Glutamatergic neuron (in vitro differentiated cells): ENCODE results near the gene NXPH4. TPM values are rescaled to one million over a fixed set of nuclear protein-coding genes. Genes with fewer than 3 reads are reported as not detected.

Experiments used
- DNase-seq: peaks from one replicate; pipeline ENCODE4 v3.0.0; 2022
- H3K27ac Mint-ChIP-seq: one replicate; pipeline ENCODE4 v1.8.0; 2020; ENCODE audit warnings: mild to moderate bottlenecking, mixed read lengths, inconsistent platforms; ENCODE audit not compliant: unreplicated experiment
- H3K27me3 Mint-ChIP-seq: one replicate; pipeline ENCODE4 v1.8.0; 2020; ENCODE audit warnings: mild to moderate bottlenecking, moderate library complexity, mixed read lengths, inconsistent platforms; ENCODE audit not compliant: unreplicated experiment
- H3K36me3 Mint-ChIP-seq: one replicate; pipeline ENCODE4 v1.8.0; 2020; ENCODE audit warnings: mild to moderate bottlenecking, mixed read lengths, inconsistent platforms; ENCODE audit not compliant: unreplicated experiment
- H3K4me1 Mint-ChIP-seq: one replicate; pipeline ENCODE4 v1.8.0; 2020; ENCODE audit warnings: mild to moderate bottlenecking, low read depth, mixed read lengths, inconsistent platforms; ENCODE audit not compliant: unreplicated experiment
- H3K4me3 Mint-ChIP-seq: one replicate; pipeline ENCODE4 v1.8.0; 2020; ENCODE audit warnings: mild to moderate bottlenecking, mixed read lengths, inconsistent platforms; ENCODE audit not compliant: unreplicated experiment
- H3K9me3 Mint-ChIP-seq: one replicate; pipeline ENCODE4 v1.8.0; 2020; ENCODE audit warnings: mild to moderate bottlenecking, moderate library complexity, mixed read lengths, inconsistent platforms; ENCODE audit not compliant: unreplicated experiment
- total RNA-seq: library from RNA; stranded (reverse); fragmentation: NEBNext Ultra II Directional; extraction: Animal tissue kit (Norgen Biotek cat#: 25700); gene quantifications from one replicate; pipeline ENCODE4 v1.2.1, GENCODE V29; 2021; ENCODE audit not compliant: unreplicated experiment
- TF ChIP-seq, protein P1 (sequence below): fragments of 200-600 bp; sonication (generic); IDR thresholded peaks from one replicate; pipeline ENCODE4 v1.5.0; 2021; ENCODE audit not compliant: partially characterized antibody, unreplicated experiment

NXPH4 gene
- total RNA-seq, 1 donor from 2014 or later: 10.5 TPM

DNA sequence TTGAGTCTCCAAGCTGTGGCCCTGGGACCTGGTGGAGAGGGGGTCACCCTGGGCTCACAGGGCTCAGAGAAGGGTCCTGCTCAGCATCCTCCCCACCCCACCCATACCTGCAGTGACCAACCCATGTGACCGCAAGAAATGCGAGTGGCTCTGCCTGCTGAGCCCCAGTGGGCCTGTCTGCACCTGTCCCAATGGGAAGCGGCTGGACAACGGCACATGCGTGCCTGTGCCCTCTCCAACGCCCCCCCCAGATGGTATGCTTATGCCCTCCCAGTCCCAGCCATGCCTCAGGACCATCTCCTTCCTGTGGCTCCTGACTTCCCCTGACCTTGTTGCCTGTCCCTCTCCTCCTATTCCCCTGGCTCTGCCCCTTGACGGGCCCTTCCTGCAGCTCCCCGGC lies 6.7 kb upstream of the NXPH4 start:
- peaks cover 17% of the 10 kb centered on the region for H3K9me3 Mint-ChIP-seq
- DNase-seq: no peak
- TF ChIP-seq, protein P1, sequence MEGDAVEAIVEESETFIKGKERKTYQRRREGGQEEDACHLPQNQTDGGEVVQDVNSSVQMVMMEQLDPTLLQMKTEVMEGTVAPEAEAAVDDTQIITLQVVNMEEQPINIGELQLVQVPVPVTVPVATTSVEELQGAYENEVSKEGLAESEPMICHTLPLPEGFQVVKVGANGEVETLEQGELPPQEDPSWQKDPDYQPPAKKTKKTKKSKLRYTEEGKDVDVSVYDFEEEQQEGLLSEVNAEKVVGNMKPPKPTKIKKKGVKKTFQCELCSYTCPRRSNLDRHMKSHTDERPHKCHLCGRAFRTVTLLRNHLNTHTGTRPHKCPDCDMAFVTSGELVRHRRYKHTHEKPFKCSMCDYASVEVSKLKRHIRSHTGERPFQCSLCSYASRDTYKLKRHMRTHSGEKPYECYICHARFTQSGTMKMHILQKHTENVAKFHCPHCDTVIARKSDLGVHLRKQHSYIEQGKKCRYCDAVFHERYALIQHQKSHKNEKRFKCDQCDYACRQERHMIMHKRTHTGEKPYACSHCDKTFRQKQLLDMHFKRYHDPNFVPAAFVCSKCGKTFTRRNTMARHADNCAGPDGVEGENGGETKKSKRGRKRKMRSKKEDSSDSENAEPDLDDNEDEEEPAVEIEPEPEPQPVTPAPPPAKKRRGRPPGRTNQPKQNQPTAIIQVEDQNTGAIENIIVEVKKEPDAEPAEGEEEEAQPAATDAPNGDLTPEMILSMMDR: no peak
- H3K27ac Mint-ChIP-seq: no peak overlapping the region
- no peak overlapping the region for H3K4me3 Mint-ChIP-seq
- no peaks in the 10 kb centered on the region for H3K36me3 Mint-ChIP-seq
- peaks cover 14% of the 10 kb centered on the region for H3K4me1 Mint-ChIP-seq
- peaks cover 23% of the 10 kb centered on the region for H3K27me3 Mint-ChIP-seq

DNA sequence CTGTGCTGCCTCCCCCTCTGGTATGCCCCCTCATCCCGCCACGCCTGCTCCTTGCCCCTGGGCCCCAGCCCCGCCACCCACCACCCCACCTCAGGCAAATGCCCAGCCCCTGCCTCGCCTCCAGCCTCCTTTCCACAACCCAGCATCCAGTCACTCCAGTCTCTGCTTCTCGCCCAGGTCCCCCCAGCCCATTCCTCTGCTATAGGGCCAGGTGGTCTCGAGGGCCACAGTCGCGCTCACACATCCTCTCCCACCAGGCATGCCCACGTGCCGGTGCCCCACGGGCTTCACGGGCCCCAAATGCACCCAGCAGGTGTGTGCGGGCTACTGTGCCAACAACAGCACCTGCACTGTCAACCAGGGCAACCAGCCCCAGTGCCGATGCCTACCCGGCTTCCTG lies 6.1 kb upstream of the NXPH4 start:
- TF ChIP-seq, protein P1: no peak
- Mint-ChIP-seq H3K27ac (no peak overlapping the region), H3K9me3 (peaks cover 17% of the 10 kb centered on the region), H3K36me3 (no peaks in the 10 kb centered on the region), H3K4me1 (peaks cover 17% of the 10 kb centered on the region), H3K4me3 (no peak overlapping the region), H3K27me3 (peaks cover 26% of the 10 kb centered on the region)
- no peak for DNase-seq

DNA sequence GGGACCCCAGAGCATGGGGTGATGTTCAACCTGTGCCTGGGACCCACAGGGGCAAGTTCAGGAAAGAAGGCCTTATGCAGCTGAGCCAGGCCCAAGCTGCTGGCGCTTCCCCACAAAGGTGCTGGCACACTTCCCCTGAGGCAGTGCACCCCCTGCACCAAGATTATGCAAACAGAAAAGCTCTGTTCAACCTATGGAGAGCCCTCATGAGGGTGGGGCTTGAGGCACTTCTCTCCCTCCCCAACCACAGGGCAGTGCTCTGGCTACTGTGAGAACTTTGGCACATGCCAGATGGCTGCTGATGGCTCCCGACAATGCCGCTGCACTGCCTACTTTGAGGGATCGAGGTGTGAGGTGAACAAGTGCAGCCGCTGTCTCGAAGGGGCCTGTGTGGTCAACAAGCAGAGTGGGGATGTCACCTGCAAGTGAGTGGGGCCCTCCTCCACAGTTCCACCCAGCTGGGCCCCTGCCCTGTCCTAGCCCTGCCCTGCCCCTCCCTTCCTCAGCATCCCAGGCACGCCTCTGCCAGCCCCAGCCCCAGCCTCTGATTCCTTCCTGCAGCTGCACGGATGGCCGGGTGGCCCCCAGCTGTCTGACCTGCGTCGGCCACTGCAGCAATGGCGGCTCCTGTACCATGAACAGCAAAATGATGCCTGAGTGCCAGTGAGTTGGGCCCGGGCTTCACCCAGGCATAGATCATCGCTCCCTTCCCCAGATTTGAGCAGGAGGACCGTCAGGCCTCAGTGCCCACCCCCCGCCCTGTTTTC lies 5.5 kb upstream of the NXPH4 start:
- TF ChIP-seq, protein P1: no peak
- Mint-ChIP-seq H3K4me1 (peaks cover 22% of the 10 kb centered on the region), H3K27me3 (peaks cover 30% of the 10 kb centered on the region), H3K36me3 (no peaks in the 10 kb centered on the region), H3K9me3 (peaks cover 21% of the 10 kb centered on the region), H3K4me3 (no peak overlapping the region), H3K27ac (no peak overlapping the region)
- DNase-seq: no peak

DNA sequence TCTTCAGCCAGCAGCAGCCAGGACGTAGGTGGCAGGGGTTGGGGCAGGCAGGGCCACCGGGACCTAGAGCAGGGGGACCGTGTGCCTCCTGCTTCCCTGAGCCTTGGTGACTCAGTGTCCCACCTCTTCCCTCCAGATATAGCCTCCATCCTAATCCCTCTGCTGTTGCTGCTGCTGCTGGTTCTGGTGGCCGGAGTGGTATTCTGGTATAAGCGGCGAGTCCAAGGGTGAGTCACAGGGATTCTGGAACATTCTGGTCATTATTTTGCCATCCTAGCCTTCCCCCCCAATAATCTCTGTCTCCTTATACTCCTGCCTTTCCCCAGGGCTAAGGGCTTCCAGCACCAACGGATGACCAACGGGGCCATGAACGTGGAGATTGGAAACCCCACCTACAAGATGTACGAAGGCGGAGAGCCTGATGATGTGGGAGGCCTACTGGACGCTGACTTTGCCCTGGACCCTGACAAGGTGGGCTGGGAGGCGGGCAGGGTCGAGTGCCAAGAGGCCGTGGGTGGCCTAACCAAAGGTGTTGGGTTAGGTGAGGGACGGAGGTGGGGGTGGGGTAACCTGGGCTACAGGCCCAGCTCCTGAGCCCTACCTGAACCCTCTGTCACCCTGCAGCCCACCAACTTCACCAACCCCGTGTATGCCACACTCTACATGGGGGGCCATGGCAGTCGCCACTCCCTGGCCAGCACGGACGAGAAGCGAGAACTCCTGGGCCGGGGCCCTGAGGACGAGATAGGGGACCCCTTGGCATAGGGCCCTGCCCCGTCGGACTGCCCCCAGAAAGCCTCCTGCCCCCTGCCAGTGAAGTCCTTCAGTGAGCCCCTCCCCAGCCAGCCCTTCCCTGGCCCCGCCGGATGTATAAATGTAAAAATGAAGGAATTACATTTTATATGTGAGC lies 4.5 kb upstream of the NXPH4 start:
- no peaks in the 10 kb centered on the region for H3K36me3 Mint-ChIP-seq
- no peak overlapping the region for H3K4me3 Mint-ChIP-seq
- peaks cover 21% of the 10 kb centered on the region for H3K9me3 Mint-ChIP-seq
- no peak for DNase-seq
- H3K27me3 Mint-ChIP-seq: peaks cover 30% of the 10 kb centered on the region
- H3K27ac Mint-ChIP-seq: no peak overlapping the region
- peaks cover 22% of the 10 kb centered on the region for H3K4me1 Mint-ChIP-seq
- TF ChIP-seq, protein P1: no peak

DNA sequence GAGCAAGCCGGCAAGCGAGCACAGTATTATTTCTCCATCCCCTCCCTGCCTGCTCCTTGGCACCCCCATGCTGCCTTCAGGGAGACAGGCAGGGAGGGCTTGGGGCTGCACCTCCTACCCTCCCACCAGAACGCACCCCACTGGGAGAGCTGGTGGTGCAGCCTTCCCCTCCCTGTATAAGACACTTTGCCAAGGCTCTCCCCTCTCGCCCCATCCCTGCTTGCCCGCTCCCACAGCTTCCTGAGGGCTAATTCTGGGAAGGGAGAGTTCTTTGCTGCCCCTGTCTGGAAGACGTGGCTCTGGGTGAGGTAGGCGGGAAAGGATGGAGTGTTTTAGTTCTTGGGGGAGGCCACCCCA lies 3.9 kb upstream of the NXPH4 start:
- no peak overlapping the region for H3K27ac Mint-ChIP-seq
- no peaks in the 10 kb centered on the region for H3K36me3 Mint-ChIP-seq
- peaks cover 25% of the 10 kb centered on the region for H3K4me1 Mint-ChIP-seq
- TF ChIP-seq, protein P1: no peak
- DNase-seq: no peak
- H3K9me3 Mint-ChIP-seq: peaks cover 23% of the 10 kb centered on the region
- H3K4me3 Mint-ChIP-seq: no peak overlapping the region
- H3K27me3 Mint-ChIP-seq: peaks cover 35% of the 10 kb centered on the region
